AG08395 (cell line): ENCODE measurements around the gene SLC4A8.

Source experiments
- DNase-seq: peaks from one replicate; pipeline ENCODE4 v3.0.0; 2012; ENCODE audit warnings: mixed read lengths, low spot score

SLC4A8 gene

DNA sequence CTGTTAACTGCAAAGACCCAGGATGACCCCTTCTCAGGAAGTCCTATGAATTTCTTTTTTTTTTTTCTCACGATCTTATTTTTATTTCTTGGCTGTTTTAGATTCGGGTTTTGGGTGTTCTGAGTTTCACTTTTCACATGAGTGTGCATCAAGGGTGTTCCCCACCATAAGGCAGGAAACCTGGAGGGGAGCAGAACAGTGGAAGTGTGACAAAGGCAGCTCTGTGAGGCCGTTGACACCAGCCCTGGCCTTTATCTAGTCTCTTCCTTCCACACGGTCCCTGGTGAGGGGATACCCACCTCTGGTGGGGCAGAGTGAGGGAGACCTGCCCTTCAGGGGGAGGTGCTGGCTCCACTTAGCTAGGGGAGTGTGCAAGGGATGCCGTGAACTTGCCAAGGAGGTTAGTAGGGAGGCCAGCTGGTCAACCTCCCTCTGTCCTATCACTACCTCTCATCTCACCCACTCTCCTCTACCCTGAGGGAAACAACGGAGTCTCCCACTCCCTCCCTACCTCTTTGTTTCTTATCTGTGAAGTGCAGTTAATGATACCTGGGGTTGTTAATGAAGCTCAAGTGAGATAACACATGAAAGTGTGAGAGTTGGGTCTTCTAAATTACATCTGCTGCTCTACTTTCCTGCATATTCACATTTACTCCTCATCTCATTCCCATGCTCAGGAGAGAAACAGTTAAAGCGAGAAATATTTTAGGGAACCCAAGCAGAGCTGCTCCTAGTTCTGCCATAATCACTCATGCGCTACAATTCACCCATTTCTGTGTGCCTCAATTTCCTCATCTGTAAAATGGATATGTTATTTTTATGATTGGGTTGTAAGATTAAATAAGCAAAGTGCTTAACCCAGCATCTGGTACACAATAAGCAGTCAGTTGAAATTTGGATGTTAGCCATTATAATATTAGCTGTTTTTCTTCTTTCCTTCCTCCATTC, 29.1 kb upstream of the SLC4A8 start:
- no peak for DNase-seq

DNA sequence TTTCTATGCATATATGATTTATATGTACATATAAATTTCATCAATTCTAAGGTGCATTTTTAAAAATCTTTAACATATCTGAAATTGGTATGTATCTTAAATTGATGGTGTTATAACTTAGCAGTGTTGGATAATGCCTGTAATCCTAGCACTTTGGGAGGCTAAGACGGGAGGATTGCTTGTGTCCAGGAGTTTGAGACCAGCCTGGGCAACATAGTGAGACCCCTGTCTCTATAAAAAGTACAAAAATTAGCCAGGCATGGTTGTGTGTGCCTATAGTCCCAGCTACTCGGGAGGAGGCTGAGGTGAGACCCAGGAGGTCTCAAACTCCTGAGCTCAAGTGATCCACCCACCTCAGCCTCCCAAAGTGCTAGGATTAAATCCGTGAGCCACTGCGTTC, 27.0 kb upstream of the SLC4A8 start:
- DNase-seq = no peak

DNA sequence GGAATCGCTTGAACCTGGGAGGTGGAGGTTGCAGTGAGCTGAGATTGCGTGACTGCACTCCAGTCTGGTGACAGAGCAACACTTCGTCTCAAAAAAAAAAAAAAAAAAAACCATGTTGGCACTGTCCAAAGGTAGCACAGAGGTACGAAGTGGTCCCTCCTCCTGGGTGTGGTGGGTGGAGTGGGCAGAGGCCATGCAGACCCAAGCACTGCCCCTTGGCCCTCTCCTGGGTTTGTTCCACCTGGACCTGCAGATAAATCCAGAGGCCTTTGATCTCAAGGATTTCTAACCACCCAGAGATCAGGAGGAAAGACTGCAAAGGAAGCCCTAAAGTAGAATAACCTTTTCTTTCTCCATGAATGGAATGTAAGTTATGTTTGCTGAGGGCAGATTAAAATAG, 24.7 kb upstream of the SLC4A8 start:
- no peak for DNase-seq

DNA sequence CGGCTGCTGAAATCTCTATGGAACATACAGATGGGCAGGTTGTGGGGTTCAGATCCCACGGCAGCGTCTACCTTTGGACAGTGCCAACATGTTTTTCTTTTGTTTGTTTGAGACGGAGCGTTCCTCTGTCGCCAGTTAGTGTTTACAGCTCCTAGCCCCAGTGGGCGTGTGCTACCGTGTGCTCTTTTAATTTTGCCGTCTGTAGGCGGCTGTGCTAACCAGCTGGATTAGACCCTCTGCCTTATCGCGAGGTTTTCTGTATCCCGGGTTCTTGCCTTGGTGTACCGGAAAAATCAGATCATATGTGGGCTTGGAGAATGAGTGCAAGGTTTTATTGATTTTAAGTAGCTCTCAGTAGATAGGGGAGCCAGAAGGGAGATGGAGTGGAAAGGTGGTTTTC, 23.6 kb upstream of the SLC4A8 start:
- no peak for DNase-seq

DNA sequence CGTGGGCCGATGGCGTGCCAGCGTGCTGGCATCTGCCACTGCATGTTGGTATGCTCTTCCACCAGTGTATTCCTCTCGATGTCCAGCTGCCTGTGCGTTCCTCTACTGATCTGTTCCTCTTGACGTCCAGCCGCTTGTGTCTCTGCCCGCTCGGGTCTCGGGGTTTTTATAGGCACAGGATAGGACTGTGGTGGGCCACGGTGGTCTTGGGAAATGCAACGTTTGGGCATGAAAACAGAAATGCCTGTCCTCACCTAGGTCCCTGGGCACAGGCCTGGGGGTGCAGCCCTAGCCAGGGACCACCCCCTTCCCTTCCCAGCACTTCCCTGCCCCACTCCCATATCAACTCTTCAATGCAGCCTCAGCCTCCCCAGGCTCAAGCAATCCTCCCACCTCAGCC, 23.1 kb upstream of the SLC4A8 start:
- DNase-seq = no peak

DNA sequence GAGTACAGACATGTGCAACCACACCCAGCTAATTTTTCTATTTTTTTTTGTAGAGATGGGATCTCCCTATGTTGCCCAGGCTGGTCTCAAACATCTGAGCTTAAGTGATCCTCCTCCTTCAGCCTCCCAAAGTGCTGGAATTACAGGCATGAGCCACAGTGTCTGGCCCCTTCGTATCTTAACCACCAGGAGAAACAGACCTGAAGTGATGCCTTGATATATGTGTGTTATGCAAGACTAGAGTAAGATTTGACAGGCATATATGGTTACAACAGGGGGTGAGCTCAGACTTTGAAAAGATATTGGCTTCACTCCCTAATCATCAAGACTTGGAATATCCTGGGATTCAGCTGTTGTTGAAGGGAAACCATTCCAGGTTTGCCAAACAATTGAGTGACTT, 22.7 kb upstream of the SLC4A8 start:
- DNase-seq = no peak

DNA sequence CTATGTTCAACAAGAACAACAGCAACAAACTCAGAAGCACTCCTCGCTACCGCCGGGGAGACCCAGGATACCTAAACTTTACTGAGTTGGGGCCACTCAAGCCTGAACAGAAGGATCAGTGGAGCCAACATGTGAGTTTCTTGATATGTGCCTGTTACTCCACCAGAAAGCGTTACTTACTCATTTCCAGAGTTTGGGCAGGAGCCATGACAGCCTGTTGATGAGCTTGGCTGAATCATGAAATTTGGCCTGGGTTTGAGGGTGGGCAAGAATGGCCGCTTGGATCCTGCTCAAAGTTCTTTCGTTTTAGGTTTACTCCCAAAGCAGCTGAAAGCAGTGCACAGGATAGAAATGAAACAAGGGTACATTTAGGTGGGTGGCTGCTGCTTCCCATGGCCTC, 21.5 kb upstream of the SLC4A8 start:
- no peak for DNase-seq

DNA sequence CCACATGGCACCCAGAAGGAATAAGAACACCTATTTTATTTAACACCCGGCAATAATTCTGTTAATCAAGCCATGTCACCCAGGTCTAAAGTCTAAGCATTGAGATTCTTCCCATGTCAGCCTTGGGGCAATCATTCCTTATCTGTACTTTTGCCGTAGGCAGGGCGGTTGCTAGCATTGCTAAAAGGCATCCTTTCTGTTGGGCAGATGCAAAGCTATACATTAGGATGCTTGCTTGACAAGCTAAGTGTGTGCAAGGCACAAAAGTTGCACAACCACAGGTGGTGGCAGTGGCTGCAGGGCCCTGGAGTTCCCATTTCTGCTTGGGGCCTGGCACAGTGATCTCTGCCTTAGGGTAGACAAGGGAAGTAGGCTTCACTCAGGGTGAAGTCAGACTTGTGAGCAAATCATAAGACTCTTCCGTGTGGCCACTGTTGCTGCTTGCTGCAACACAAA, 20.9 kb upstream of the SLC4A8 start:
- no peak for DNase-seq

DNA sequence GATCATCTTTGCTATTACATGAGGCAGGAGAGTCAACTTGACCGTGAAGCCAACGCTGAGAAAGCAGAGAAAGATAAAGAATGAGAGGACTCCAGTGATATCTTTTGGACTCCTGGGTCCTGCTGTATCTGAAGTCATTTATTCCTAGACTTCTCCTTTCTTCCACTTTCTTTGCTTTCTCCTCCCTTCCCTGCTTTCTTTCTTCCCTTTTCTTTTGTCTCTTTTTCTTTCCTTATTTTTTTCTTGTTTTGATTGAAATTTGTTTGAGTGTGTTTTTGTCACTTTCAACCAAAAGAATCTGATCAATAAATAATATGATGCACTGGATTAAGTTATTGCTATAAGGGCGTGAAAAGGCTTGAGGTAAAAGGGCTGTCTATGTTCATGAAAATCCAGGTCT, 20.0 kb upstream of the SLC4A8 start:
- DNase-seq = no peak

DNA sequence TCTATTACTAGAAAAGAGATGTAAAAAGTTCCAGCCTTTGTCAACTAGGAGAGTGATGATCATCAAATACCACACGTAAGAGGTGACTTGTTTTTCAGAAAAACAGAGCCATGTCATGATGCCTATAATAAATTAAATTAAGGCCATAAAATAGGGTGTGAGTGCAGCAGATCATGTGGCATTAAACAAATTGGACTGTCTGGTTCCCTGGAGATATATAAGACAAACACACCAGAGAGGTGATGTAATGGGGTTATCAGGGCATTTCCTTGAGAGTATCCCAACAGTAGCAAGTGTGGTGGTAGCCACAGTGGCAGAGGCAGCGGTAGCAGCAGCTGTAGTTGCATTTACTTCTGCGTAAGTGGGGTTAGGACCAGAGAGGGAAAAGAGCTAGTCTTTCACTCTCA, 18.8 kb upstream of the SLC4A8 start:
- DNase-seq = no peak

DNA sequence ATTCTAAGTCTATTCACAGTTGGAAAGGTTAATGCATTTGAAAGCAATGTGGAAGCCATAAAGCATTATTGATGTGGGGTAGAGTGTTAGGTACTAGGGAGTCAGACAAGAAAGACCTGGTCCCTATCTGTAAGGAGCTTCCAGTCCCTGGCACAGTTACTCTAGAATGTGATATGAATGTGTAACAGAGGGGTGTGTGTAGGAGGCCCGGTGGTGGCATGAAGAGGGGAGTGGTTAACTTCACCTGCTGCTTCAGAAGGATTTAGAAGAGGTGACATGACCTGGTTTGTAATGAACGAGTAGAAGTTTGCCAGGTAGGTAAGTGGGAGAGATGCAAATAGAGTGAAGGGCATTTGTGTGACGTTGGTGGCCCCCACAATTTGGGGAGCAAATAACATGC, 18.3 kb upstream of the SLC4A8 start:
- DNase-seq = no peak

DNA sequence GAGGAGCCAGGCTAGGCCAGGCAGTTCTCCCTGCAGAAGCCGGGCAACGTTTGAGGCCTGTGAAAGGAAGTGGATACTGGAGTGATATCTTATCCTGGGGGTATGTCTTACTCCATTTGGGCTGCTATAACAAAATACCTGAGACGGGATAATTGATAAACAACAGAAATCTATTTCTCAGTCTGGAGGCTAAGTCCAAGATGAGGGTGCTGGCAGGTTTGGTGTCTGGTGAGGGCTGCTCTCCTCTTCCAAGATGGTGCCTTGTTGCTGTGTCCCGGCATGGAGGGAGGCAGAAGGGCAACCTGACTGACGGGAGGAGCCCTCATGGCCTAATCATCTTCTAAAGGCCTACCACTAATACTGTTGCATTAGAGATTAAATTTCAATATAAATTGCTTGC, 17.8 kb upstream of the SLC4A8 start:
- DNase-seq = no peak

DNA sequence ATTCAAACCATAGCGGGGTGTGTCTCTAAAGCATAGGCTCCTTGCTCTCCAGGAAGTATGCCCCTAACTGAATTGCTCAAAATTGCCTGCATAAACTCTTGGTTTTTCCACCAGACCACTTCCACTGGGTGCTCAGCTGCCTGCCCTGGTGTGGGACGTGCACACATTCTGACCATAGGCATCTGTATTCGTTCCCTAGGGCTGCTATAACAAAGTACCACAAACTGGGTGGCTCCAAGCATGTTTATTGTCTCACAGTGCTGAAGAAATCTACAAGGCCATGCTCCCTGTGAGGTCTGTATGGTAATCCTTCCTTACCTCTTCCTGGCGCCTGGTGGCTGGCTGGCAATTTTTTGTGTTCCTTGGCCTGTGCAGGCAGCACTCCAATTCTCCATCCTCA, 17.0 kb upstream of the SLC4A8 start:
- no peak for DNase-seq

DNA sequence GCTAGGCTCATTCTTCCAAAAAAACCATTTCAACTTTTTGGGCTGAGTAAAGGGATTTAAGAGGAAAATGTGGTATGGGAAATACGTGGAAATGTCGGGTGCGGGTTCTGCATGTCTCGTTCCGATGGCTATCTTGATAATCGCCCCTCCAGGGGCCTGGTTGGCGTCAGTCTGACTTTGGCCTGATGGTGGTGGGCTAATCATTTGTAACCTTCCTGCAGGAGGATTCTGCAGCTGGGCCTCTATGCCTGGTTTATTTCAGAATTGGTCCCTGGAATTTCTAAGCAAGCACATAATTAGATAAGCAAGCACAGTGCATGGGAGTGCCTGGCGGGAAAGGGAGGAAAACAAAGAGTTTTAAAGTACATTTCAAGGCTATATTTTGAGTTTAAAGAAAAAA, 14.8 kb upstream of the SLC4A8 start:
- no peak for DNase-seq

DNA sequence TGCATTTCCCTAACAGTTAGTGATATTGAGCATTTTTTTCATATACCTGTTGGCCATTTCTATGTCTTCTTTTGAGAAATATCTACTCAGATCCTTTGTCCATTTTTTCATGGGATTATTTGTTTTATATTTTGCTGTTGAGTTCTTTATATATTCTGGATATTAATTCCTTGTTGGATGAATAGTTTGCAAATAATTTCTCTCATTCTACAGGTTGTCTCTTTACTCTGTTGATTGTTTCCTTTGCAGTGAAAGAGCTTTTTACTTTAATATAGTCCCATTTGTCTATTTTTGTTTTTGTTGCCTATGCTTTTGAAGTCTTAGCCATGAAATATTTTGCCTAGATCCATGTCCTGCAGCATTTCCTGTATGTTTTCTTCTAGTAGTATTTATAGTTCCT, 11.5 kb upstream of the SLC4A8 start:
- DNase-seq = no peak

DNA sequence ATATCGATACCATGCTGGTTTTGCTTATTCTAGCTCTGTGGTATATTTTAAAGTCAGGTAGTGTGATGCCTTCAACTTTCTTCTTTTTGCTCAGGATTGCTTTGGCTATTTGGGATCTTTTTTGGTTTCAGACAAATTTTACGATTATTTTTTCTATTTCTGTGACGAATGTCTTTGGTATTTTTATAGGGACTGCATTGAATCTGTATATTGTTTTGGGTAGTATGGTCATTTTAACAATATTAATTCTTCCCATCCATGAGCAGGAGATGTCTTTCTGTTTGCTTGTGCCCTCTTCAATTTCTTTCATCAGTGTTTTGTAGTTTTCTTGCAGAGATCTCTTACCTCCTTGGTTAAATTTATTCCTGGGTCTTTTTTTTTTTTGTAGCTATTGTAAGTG, 10.8 kb upstream of the SLC4A8 start:
- DNase-seq = no peak

DNA sequence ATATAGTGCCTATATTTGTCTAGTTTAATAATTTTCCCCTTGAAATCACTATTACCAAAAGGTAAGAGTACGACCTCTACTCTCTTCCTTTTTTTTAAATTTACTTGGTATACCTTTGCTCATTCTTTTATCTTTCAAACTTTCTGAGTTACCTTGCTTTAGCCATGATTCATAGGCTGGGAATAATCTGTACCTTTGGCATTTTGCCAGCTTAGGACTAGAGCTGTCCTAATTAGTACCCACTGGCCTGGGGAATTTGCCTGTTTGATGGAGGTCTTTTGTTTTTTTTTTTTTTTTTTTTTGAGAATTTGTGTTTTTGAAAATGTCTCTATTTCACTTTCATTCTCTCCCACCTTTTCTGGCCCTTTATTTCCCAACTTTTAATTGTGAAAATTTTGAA, 8.7 kb upstream of the SLC4A8 start:
- DNase-seq = no peak

DNA sequence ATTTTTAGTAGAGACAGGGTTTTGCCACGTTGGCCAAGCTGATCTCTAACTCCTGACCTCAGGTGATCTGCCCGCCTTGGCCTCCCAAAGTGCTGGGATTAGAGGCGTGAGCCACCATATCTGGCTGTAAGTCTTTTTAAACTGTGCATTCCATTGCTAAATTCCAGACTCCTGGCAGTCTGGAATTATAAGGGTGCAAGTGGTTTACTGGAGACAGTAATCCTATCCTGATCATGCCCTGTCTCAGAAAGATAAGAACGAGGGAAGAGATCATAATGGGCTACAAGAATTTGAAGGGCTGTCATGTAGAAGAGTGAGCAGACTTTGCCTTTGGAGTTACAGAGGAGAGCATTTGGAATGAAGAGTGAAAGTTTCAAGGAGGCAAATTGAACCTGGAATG, 6.8 kb upstream of the SLC4A8 start:
- DNase-seq = no peak

DNA sequence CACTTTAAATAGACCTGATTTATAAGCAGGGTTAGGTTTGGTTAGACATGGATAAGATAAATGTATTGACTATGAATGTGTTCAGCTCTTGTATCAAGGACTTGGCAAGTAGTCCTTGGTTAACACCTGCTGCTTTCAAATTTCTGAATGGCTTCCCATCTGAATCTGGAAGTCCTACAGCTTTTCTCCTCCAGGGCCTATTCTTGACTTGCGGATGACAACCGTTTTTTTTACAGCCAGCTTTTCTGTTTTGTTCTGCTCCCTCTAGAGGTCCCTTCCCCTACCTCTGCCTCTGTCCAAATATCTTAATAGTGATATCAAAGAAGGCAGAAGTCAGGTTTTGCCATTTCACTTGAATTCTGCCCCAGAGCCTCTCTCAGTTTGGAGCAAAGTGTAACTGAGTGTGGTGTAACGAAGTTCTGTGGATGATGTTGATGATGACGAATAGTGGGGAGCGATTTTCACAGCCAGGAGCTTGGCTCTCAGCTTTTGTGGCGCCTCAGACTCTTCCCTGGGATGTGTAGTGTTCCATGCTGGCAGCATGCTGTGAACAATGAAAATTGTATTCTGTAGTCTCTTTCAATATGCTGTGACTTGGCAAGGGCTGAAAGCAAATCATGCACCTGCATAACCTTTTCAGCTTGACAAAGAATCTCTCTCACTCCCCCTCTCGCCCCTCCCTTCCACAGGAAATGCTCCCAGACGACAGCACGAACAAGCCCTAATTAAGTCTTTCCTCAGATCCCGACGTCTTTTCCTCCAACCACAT, 5.0 kb upstream of the SLC4A8 start:
- peak; percentile 25 for DNase-seq

DNA sequence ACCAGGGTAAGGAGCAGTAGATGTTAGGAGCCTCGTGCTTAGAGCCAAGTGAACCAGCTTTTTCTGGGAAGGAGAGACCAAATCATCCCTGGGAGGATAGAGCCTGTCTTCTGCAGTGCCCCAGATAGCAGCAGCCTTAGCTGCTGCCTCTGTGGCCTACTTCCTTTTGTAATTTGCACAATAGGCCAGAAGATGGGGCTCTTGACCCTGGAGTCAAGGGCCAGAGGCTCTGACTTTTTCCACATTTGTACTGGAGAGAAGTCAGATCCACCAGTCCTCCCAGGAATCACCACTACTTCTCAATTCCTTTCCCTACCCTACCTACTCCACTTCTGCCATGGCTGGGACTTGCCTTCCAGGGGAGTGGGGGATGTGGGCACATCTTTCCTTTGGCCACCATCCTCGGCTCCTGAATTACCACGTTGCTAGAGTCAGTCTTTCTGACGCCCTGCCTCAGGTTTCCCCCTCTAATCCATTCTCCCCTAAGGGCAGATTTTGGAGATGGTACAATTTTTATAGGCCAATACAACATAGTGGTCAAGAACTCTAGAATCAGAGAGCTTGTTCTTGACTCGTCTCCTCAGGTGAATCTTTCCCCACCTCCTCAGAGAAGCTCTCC, 3.3 kb upstream of the SLC4A8 start:
- DNase-seq = peak; percentile 82

DNA sequence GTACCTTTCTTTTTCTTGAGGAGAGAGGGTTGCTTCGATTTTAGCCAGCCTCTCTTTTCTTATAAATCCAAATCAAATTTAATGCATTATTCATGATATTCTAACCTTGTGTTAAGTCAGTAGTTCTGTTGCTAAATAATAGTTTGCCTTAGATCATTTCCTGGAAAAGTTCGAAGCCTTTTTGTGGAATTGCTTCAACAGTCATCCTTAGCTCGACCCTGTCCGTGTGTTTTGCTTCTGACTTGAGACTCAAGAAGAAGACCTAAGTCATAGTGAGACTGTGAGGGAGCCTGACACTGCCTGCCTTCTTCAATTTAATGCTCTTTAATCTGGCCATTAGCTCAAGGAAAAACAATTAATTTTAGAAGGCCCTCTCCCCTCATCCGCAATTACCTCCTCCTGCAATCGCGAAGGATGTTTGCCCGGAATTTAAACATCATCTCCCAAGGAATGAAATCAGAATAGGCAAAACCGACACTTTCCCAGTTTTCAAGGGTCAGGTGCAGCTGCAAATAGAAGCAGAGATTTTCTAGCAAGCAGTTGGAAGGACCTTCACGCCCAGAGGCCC, 453 bp upstream of the SLC4A8 start:
- no peak for DNase-seq

DNA sequence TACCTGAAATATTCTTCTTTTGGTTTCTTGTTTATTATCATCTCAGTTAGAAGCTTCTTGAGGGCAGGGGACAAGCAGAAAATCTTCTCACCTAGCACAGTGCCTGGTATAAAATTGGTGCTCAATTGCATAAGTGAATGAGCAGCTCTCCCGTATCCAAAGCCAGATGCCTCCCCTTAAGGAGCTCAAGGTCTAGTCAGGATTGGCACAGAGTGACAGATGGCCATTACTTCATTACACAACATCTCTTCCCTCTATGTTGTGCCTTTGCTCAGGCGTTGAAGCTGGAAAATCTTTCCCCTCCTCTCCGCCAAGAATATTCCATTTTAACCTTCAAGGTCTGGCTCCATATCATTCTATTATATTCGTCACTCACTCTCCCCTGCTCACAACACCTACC, 3.6 kb downstream of the SLC4A8 start:
- DNase-seq = no peak

DNA sequence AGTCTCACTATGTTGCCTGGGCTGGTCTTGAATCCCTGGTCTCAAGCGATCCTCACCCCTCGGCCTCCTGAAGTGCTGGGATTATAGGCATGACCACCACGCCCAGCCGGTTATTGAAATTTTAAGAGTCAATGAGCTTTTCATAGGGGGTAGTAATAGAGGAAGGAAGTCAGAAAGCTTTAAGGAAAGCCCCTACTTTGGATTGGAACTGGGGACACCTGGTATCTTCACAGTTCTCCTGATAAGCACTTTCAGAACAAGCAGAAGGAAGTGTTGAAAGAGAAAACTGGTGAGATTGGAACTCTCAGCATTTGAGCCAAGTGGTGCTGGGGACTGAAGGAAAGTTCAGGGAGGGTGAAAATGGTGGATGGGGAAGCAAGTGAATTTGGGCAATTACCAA, 5.1 kb downstream of the SLC4A8 start:
- no peak for DNase-seq
